ENCODE measurements around the gene KHDC4. TPM values are rescaled to one million over a fixed set of nuclear protein-coding genes. Genes with fewer than 3 reads are reported as not detected.

KHDC4 gene
- total RNA-seq, 1 experiment from 2014 or later, result 57.7 TPM

DNA sequence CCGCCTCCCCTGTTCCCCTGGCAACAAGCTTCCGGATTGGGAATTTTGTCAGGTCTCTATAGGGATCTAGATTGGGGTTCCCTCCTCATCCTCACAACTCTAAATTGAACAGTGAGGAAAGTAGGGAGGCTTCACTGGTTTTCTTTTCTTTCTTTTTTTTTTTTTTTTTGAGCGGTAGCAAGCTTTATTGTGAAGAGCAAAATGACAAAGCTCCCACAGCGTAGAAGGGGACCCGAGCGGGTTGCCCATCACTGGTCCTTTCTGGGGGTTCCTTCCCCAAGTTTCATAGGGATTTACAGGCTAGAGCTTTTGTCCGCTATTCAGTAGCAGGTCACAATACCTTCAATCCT, 33.8 kb upstream of the KHDC4 start:
- no peak overlapping the region; a peak in 2 of 5 replicates for H3K4me3 Mint-ChIP-seq
- Histone ChIP-seq H2BK20ac (ENCODE audit: low read depth, low read length, poor library complexity, severe bottlenecking) (no peak overlapping the region), H3K4me1 (ENCODE audit: insufficient read depth, low read length) (peaks cover 18% of the 10 kb centered on the region), H3K79me1 (ENCODE audit: insufficient read depth, low read depth, low read length, poor library complexity, severe bottlenecking) (peaks cover 3% of the 10 kb centered on the region), H3K18ac (ENCODE audit: insufficient read length, low read depth, low read length) (peak overlapping the region; percentile 58), H4K5ac (ENCODE audit: insufficient read length, low read depth, low read length) (no peak overlapping the region), H3K4me2 (ENCODE audit: insufficient read depth, insufficient read length, low read length) (no peak overlapping the region), H3K56ac (ENCODE audit: insufficient read length, low read depth, low read length) (no peak overlapping the region), H2BK5ac (ENCODE audit: insufficient read length, low read length) (no peak overlapping the region), H2BK120ac (ENCODE audit: low read depth, low read length, poor library complexity, severe bottlenecking) (no peak overlapping the region), H4K8ac (replicated peaks; ENCODE audit: insufficient read length, low read depth, low read length) (no peak overlapping the region), H3K27ac (ENCODE audit: insufficient read length, low read depth, low read length) (no peak overlapping the region), H4K20me1 (ENCODE audit: control insufficient read depth, insufficient read depth, insufficient read length) (peaks cover 3% of the 10 kb centered on the region), H2BK15ac (ENCODE audit: low read depth, low read length) (no peak overlapping the region), H2AFZ (ENCODE audit: low read length) (no peak overlapping the region), H3K23ac (ENCODE audit: insufficient read length, low read depth, low read length) (no peak overlapping the region), H2BK12ac (ENCODE audit: insufficient read length, low read depth, low read length) (no peak overlapping the region), H4K91ac (ENCODE audit: insufficient read length, low read depth, low read length) (no peak overlapping the region), H3T11ph (ENCODE audit: low read length) (no peak overlapping the region), H3K4ac (ENCODE audit: low read depth, low read length) (no peak overlapping the region), H3K23me2 (ENCODE audit: insufficient read length, low read depth, low read length, poor library complexity, severe bottlenecking) (no peaks in the 10 kb centered on the region), H2AK5ac (ENCODE audit: insufficient read length, low read length) (no peak overlapping the region), H3K9ac (ENCODE audit: extremely low read depth, insufficient read length, low read length) (no peak overlapping the region), H3K14ac (ENCODE audit: insufficient read depth, low read length) (no peak overlapping the region), H3K27me3 (ENCODE audit: insufficient read depth, low read length) (no peaks in the 10 kb centered on the region), H3K9me3 (ENCODE audit: control insufficient read depth, low read depth, low read length) (no peaks in the 10 kb centered on the region), H3K79me2 (ENCODE audit: insufficient read depth, low read length) (peaks cover 13% of the 10 kb centered on the region)
- no peaks in the 10 kb centered on the region for H3K9me3 Mint-ChIP-seq
- TF ChIP-seq, protein P1, sequence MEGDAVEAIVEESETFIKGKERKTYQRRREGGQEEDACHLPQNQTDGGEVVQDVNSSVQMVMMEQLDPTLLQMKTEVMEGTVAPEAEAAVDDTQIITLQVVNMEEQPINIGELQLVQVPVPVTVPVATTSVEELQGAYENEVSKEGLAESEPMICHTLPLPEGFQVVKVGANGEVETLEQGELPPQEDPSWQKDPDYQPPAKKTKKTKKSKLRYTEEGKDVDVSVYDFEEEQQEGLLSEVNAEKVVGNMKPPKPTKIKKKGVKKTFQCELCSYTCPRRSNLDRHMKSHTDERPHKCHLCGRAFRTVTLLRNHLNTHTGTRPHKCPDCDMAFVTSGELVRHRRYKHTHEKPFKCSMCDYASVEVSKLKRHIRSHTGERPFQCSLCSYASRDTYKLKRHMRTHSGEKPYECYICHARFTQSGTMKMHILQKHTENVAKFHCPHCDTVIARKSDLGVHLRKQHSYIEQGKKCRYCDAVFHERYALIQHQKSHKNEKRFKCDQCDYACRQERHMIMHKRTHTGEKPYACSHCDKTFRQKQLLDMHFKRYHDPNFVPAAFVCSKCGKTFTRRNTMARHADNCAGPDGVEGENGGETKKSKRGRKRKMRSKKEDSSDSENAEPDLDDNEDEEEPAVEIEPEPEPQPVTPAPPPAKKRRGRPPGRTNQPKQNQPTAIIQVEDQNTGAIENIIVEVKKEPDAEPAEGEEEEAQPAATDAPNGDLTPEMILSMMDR (conservative IDR thresholded peaks at IDR 0.05), result no peak
- no peak for DNase-seq
- peak overlapping the region; percentile 68 to 90 (median 83); a peak in 6 of 7 replicates for H3K27ac Mint-ChIP-seq
- WGBS (ENCODE audit: extremely low coverage, insufficient read length, low lambda C conversion rate), result no CpG with 5 or more reads among the region's 7 CpGs
- H3K4me1 Mint-ChIP-seq, result peaks cover 49 to 61% of the 10 kb centered on the region in 2 experiments
- peaks cover 30 to 74% (median 67%) of the 10 kb centered on the region in 3 experiments for H3K36me3 Mint-ChIP-seq (ENCODE audit: insufficient read depth in 1 of 3, low read depth in 3 of 3)
- no peaks in the 10 kb centered on the region for H3K27me3 Mint-ChIP-seq (ENCODE audit: low read depth)

Data from H9 (cell line).